GM10847 (cell line): ENCODE data around the gene APBA1.

ENCODE experiments used
- POLR2A ChIP-seq: IDR thresholded peaks from 2 replicates; pipeline ENCODE4 v1.6.1; 2011; ENCODE audit not compliant: insufficient read length; ENCODE audit errors: extremely low read depth

Gene APBA1

GRCh38 chr9:69400470-69400869, 271.7 kb downstream of the APBA1 start:
- no peak for TF ChIP-seq POLR2A

- TF ChIP-seq POLR2A = no peak
These were observed 274.6 kb downstream of the APBA1 start for GRCh38 chr9:69397384-69398214.

GRCh38 chr9:69396759-69397158, 275.4 kb downstream of the APBA1 start:
- TF ChIP-seq POLR2A = no peak

GRCh38 chr9:69395718-69396117, 276.5 kb downstream of the APBA1 start:
- no peak for TF ChIP-seq POLR2A

- TF ChIP-seq POLR2A = no peak
These were observed 278.7 kb downstream of the APBA1 start for GRCh38 chr9:69393425-69393824.

GRCh38 chr9:69392826-69393225, 279.3 kb downstream of the APBA1 start:
- TF ChIP-seq POLR2A = no peak

GRCh38 chr9:69391946-69392345, 280.2 kb downstream of the APBA1 start:
- TF ChIP-seq POLR2A = no peak

GRCh38 chr9:69391487-69391886, 280.7 kb downstream of the APBA1 start:
- TF ChIP-seq POLR2A = no peak

GRCh38 chr9:69389437-69389995, 282.7 kb downstream of the APBA1 start:
- no peak for TF ChIP-seq POLR2A

- no peak for TF ChIP-seq POLR2A
These were observed 283.6 kb downstream of the APBA1 start for GRCh38 chr9:69388596-69388995.

- no peak for TF ChIP-seq POLR2A
These were observed 285.5 kb downstream of the APBA1 start for GRCh38 chr9:69386651-69387050.

GRCh38 chr9:69385581-69386033, 286.6 kb downstream of the APBA1 start:
- no peak for TF ChIP-seq POLR2A

GRCh38 chr9:69382135-69382534, 290.0 kb downstream of the APBA1 start:
- no peak for TF ChIP-seq POLR2A

- TF ChIP-seq POLR2A = no peak
These were observed 291.4 kb downstream of the APBA1 start for GRCh38 chr9:69380811-69381210.

GRCh38 chr9:69380301-69380700, 291.9 kb downstream of the APBA1 start:
- no peak for TF ChIP-seq POLR2A

GRCh38 chr9:69379270-69379982, 292.7 kb downstream of the APBA1 start:
- TF ChIP-seq POLR2A = no peak

- no peak for TF ChIP-seq POLR2A
These were observed 294.2 kb downstream of the APBA1 start for GRCh38 chr9:69377981-69378380.
